HEK293 (cell line): ENCODE data around the gene PPP6R1.

ENCODE experiments used
- KLF1 ChIP-seq: fragments of 450-650 bp; formaldehyde crosslinking; IDR thresholded peaks from 2 replicates; pipeline ENCODE4 v1.5.1; 2016; ENCODE audit warnings: missing biosample characterization, missing genetic modification characterization
- ZNF350 ChIP-seq: fragments of 450-650 bp; formaldehyde crosslinking; IDR thresholded peaks from 2 replicates; pipeline ENCODE4 v1.5.0; 2017; ENCODE audit warnings: missing biosample characterization, mild to moderate bottlenecking, missing genetic modification characterization
- ZNF558 ChIP-seq: fragments of 450-650 bp; formaldehyde crosslinking; IDR thresholded peaks from 2 replicates; pipeline ENCODE4 v1.5.1; 2016; ENCODE audit warnings: missing biosample characterization, missing genetic modification characterization
- ZNF610 ChIP-seq: fragments of 450-650 bp; formaldehyde crosslinking; IDR thresholded peaks from 2 replicates; pipeline ENCODE4 v1.5.1; 2016; ENCODE audit warnings: missing biosample characterization, missing genetic modification characterization, borderline replicate concordance
- TF ChIP-seq, protein P1 (sequence below): fragments of 450-650 bp; formaldehyde crosslinking; IDR thresholded peaks from 2 replicates; pipeline ENCODE4 v1.5.1; 2016; ENCODE audit warnings: missing biosample characterization, missing genetic modification characterization
- TF ChIP-seq, protein P2 (sequence below): sonication (generic); formaldehyde crosslinking; IDR thresholded peaks from 2 replicates; pipeline ENCODE4 v1.8.1; 2022; ENCODE audit warnings: mild to moderate bottlenecking, moderate library complexity, missing genetic modification reagents
- TF ChIP-seq, protein P3 (sequence below): fragments of 450-650 bp; formaldehyde crosslinking; IDR thresholded peaks from 2 replicates; pipeline ENCODE4 v1.5.1; 2016; ENCODE audit warnings: missing biosample characterization, missing genetic modification characterization

DNA sequence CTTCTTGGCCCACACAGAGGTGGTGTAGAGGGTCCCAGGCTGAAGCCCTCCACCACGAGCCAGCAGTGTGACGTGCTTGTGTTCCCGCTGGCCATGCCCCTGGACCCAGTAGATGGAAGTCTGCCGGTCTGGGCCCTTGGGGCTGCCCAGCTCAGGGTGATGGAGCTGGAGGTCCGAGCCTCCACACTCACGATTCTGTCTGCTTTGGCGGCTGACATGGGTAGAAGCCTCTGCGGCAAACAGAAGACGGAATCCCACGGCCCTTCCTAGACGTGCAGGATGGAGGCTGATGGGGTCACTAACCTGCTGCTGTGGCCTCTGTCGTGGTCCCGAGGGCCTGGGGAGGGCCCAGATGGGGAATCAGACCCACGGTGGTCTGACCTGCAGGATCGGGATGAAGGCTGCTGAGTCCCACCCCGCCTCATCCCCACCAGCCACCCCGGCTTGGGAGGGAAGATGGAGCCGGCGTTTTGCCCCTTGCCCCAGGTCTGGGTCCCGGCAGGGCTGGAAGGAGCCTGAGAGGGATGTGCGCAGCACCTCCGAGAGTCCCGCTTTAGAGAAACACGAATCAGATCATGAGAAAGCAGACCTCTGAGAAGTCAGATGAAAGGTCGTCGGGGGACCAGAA is 34.7 kb downstream of the PPP6R1 start:
- TF ChIP-seq, protein P1, sequence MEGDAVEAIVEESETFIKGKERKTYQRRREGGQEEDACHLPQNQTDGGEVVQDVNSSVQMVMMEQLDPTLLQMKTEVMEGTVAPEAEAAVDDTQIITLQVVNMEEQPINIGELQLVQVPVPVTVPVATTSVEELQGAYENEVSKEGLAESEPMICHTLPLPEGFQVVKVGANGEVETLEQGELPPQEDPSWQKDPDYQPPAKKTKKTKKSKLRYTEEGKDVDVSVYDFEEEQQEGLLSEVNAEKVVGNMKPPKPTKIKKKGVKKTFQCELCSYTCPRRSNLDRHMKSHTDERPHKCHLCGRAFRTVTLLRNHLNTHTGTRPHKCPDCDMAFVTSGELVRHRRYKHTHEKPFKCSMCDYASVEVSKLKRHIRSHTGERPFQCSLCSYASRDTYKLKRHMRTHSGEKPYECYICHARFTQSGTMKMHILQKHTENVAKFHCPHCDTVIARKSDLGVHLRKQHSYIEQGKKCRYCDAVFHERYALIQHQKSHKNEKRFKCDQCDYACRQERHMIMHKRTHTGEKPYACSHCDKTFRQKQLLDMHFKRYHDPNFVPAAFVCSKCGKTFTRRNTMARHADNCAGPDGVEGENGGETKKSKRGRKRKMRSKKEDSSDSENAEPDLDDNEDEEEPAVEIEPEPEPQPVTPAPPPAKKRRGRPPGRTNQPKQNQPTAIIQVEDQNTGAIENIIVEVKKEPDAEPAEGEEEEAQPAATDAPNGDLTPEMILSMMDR: no peak
- no peak for TF ChIP-seq ZNF558
- no peak for TF ChIP-seq KLF1 (tag by site-specific recombination)
- TF ChIP-seq ZNF350 (tag by site-specific recombination): no peak
- TF ChIP-seq, protein P2, sequence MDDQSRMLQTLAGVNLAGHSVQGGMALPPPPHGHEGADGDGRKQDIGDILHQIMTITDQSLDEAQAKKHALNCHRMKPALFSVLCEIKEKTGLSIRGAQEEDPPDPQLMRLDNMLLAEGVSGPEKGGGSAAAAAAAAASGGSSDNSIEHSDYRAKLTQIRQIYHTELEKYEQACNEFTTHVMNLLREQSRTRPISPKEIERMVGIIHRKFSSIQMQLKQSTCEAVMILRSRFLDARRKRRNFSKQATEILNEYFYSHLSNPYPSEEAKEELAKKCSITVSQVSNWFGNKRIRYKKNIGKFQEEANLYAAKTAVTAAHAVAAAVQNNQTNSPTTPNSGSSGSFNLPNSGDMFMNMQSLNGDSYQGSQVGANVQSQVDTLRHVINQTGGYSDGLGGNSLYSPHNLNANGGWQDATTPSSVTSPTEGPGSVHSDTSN (CRISPR knock-in tag): no peak
- no peak for TF ChIP-seq ZNF610 (tag by site-specific recombination)
- TF ChIP-seq, protein P3, sequence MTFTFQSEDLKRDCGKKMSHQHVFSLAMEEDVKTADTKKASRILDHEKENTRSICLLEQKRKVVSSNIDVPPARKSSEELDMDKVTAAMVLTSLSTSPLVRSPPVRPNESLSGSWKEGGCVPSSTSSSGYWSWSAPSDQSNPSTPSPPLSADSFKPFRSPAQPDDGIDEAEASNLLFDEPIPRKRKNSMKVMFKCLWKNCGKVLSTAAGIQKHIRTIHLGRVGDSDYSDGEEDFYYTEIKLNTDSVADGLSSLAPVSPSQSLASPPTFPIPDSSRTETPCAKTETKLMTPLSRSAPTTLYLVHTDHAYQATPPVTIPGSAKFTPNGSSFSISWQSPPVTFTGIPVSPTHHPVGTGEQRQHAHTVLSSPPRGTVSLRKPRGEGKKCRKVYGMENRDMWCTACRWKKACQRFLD (tag by site-specific recombination): no peak
